Esophagus muscularis mucosa (tissue), 4 donors: ENCODE results near the gene FHL1. TPM values are rescaled to one million over a fixed set of nuclear protein-coding genes. Genes with fewer than 3 reads are reported as not detected.

Experiments
- DNase-seq: peaks from one replicate; pipeline ENCODE4 v3.0.0-alpha.2; 2017; ENCODE audit errors: extremely low spot score
- H3K27ac ChIP-seq, 4 donors: fragments of 200-600 bp; sonication (generic); replicated peaks in 1 of 4; 1 replicate in 3 of 4; 2 replicates in 1 of 4; pipeline ENCODE4 v1.5.1; 2016 to 2019; ENCODE audit warnings: mild to moderate bottlenecking in 1 of 4
- H3K27me3 ChIP-seq, 4 donors: fragments of 200-600 bp; sonication (generic); one replicate each; pipeline versions ENCODE4 v1.5.1 to v1.6.0; 2016 to 2019
- H3K36me3 ChIP-seq, 4 donors: fragments of 200-600 bp; sonication (generic); one replicate each; pipeline ENCODE4 v1.5.1; 2016 to 2019
- H3K4me1 ChIP-seq, 4 donors: fragments of 200-600 bp; sonication (generic); one replicate each; pipeline ENCODE4 v1.5.1; 2016 to 2019
- H3K4me3 ChIP-seq, 4 donors: fragments of 200-600 bp; sonication (generic); 1 replicate in 2 of 4; 2 replicates in 2 of 4; pipeline ENCODE4 v1.5.1; 2016 to 2019; ENCODE audit warnings: mild to moderate bottlenecking in 4 of 4, moderate library complexity in 1 of 4
- H3K9me3 ChIP-seq, 4 donors: fragments of 200-600 bp; sonication (generic); 1 replicate in 3 of 4; 2 replicates in 1 of 4; pipeline ENCODE4 v1.5.1; 2016 to 2019
- EP300 ChIP-seq: sonication (generic); formaldehyde crosslinking; IDR thresholded peaks from one replicate; pipeline ENCODE4 v1.6.1; 2017; ENCODE audit warnings: antibody characterized with exemption
- POLR2A ChIP-seq: fragments of 450-650 bp; IDR thresholded peaks from one replicate; pipeline ENCODE4 v1.6.1; 2017; ENCODE audit warnings: antibody characterized with exemption, moderate library complexity, mild to moderate bottlenecking, low read depth
- POLR2AphosphoS5 ChIP-seq, 2 donors: sonication (generic); formaldehyde crosslinking; IDR thresholded peaks; one replicate each; pipeline ENCODE4 v1.6.1; 2017; ENCODE audit warnings: antibody characterized with exemption in 2 of 2
- WGBS: methylation state at CpG from one replicate; pipeline ENCODE4 v1.1.5; 2018; 5-methylcytosine and 5-hydroxymethylcytosine counted together
- intact Hi-C: fragments of 100-400 bp; cut with DNase I; formaldehyde crosslinking; loops from one replicate; pipeline ENCODE4 v1.15.1; 2023
- total RNA-seq, 4 donors: library from RNA; depleted of rRNA; stranded (reverse); fragments of >200 nt; gene quantifications; one replicate each; pipeline versions ENCODE4 v1.1.0 to v1.2.1, GENCODE V29; 2016
- TF ChIP-seq, protein P1 (sequence below), 3 experiments: fragments of 200-600 bp in 2 of 3; fragments of 450-650 bp in 1 of 3; sonication (generic) in 2 of 3; IDR thresholded peaks; one replicate each; pipeline ENCODE4 v1.5.1; 2017 to 2019; ENCODE audit warnings: antibody characterized with exemption in 3 of 3, mild to moderate bottlenecking in 2 of 3, moderate library complexity in 1 of 3

Gene FHL1
- total RNA-seq, 4 donors from 2014 or later, result 2,189 to 3,092 (median 2,823) TPM

DNA sequence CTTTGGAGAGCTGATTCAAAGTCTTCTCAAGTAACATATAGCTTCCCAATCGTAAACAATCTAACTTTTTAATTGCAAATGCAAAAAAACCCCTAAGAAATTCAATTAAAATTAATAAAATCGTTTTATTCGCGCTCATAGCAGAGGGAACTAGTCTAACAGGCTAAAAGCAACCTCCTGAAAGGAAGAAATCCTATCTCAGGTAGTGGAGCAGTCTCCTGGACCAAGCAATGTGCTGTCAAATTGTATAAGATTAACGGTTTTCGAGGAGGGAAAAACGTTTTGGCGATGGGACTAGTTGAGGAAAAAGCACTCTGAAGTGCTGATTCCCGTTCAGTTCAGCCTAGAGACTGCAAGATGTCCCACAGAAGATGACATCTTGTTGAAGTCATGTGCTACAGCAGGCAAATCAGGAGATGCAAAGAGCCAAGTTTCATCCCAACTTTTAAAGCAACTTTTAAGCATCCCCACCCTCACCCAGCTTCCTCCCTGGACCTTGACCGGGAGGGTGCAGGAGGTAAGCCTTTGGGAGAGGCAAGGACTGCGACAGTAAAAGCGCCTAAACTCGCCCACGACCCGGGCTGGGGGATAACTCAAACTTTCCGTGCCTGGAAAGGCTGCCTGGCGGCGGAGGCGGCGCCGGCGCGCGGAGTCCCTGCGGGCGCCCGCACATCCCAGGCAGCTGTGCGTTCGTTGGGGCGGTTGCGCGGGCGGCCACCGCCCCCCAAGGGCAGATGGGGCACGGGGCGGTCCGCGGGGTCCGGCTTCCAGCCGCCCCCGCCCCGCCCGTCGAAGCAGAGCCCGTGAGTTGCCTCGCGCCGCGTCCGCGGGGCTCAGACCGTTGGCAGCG, 103.1 kb downstream of the FHL1 start:
- Histone ChIP-seq H3K4me1 (peaks cover 0 to 14% (median 2%) of the 10 kb centered on the region in 4 donors), H3K27me3 (peaks cover 0 to 4% (median 0%) of the 10 kb centered on the region in 4 donors), H3K9me3 (no peaks in the 10 kb centered on the region), H3K36me3 (peaks cover 0 to 3% (median under 1%) of the 10 kb centered on the region in 4 donors), H3K27ac (peak overlapping the region; percentile 86 to 91 (median 88)), H3K4me3 (peak overlapping the region; percentile 73 to 85 (median 80))
- no peak for DNase-seq
- 30% methylated on average over 27 of the region's 53 CpGs for WGBS
- intact Hi-C loops, result loop anchor here (5.0 kb wide), 1 partner anchor 38 kb away; no protein-coding TSS in a partner anchor
- TF ChIP-seq POLR2AphosphoS5 (IDR thresholded peaks at IDR 0.05) (peak; percentile 27 to 37), POLR2A (no peak)

DNA sequence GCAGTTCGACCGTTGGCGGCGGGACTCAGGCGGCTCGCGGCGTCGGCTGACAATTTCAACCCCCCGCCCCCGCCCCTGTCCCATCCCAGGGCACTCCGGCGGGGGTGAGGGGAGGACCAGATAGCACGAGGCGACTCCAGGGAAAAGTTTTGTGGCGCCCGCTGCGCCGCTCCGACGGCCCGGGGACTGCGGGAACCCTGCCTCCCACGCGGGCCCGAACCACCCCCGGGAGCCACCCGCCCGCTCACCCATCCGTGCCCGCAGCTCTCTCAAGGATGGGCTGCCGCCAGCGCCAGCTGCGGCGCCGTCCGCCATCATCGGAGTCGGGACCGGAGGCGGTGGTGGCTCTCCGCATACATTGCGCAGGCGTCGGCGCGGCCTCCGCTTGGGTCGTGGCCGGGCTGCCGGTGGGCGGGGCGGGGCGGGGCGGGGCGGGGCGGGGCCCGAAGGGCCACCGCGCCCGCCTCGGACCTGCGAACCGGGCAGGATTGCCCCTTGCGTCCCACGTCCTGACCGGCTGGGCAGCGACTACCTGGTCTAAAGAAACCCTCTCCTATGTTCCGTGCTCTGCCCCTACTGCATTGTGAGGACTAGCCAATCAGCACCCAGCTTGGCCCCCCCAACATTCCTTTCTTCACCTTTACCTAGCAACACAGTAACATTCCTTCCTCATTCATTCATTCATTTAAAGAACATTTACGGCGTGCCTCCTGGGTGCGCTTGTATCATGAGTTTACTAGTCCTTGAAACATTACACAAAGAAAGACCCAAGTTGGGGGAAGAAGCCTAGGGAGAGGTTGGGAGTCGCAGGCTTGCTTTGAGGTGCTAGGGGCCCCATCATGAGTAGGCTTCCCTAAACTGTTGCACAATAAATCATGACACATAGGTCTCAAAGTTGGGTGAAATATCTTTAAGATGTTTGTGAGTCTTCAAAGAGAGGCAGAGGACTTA, 104.0 kb downstream of the FHL1 start, which contains the start of gene MAP7D3:
Gene MAP7D3, minus strand, starts transcription at position 360 of the 951 bp plus-strand sequence. Its CDS starts 42 bp downstream, at position 318.
- intact Hi-C loops, result loop anchor here (5.0 kb wide), 1 partner anchor 39 kb away; no protein-coding TSS in a partner anchor
- no peak for DNase-seq
- peaks cover 0 to 4% (median 0%) of the 10 kb centered on the region in 4 donors for H3K27me3 ChIP-seq
- no peaks in the 10 kb centered on the region for H3K9me3 ChIP-seq
- peak within 1 kb of the TSS; percentile 86 to 91 (median 88) for H3K27ac ChIP-seq
- peaks cover 0 to 19% (median 10%) of the 10 kb centered on the region in 4 donors for H3K4me1 ChIP-seq
- peak; percentile 68 to 82 for TF ChIP-seq POLR2AphosphoS5 (IDR thresholded peaks at IDR 0.05)
- TF ChIP-seq, protein P1, sequence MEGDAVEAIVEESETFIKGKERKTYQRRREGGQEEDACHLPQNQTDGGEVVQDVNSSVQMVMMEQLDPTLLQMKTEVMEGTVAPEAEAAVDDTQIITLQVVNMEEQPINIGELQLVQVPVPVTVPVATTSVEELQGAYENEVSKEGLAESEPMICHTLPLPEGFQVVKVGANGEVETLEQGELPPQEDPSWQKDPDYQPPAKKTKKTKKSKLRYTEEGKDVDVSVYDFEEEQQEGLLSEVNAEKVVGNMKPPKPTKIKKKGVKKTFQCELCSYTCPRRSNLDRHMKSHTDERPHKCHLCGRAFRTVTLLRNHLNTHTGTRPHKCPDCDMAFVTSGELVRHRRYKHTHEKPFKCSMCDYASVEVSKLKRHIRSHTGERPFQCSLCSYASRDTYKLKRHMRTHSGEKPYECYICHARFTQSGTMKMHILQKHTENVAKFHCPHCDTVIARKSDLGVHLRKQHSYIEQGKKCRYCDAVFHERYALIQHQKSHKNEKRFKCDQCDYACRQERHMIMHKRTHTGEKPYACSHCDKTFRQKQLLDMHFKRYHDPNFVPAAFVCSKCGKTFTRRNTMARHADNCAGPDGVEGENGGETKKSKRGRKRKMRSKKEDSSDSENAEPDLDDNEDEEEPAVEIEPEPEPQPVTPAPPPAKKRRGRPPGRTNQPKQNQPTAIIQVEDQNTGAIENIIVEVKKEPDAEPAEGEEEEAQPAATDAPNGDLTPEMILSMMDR (IDR thresholded peaks at IDR 0.05), result no peak
- no peak for TF ChIP-seq POLR2A
- no peak for TF ChIP-seq EP300
- H3K4me3 ChIP-seq, result peak within 1 kb of the TSS; percentile 73 to 85 (median 80)
- 40% methylated on average over 9 of the region's 73 CpGs for WGBS
- H3K36me3 ChIP-seq, result no peaks in the 10 kb centered on the region

DNA sequence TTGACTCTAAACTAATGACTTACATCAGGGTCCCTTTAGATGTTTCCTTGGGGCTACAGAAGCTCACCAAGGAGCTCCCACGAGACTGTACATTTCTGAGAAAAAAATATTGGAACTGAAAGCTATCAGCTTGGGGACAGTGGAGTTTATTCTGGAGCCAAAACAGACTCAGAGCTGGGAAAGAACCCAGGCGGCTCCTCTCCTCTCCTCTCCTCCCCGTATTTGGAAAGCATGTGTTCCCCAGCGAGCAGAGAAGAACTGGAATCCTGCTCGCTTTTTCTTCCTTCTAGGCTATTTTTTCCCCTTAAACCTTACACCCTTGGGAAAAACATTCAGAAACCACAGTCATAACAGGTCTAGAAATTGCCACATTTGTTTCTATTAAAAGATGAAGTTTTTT, 108.2 kb downstream of the FHL1 start:
- H3K27me3 ChIP-seq, result peaks cover 0 to 4% (median 0%) of the 10 kb centered on the region in 4 donors
- H3K4me1 ChIP-seq, result peaks cover 0 to 36% (median 32%) of the 10 kb centered on the region in 4 donors
- no peaks in the 10 kb centered on the region for H3K9me3 ChIP-seq
- H3K36me3 ChIP-seq, result no peaks in the 10 kb centered on the region
- H3K27ac ChIP-seq, result peak overlapping the region; percentile 53 to 78 (median 62)
- WGBS, result 35% methylated on average over 5 of the region's 5 CpGs
- DNase-seq, result no peak
- TF ChIP-seq, protein P1 (IDR thresholded peaks at IDR 0.05), result no peak
- no peak for TF ChIP-seq EP300
- no peak for TF ChIP-seq POLR2AphosphoS5 (IDR thresholded peaks at IDR 0.05)
- no peak for TF ChIP-seq POLR2A
- peak overlapping the region in 1 of 4 donors; percentile 19 for H3K4me3 ChIP-seq
- intact Hi-C loops, result no loop called here

DNA sequence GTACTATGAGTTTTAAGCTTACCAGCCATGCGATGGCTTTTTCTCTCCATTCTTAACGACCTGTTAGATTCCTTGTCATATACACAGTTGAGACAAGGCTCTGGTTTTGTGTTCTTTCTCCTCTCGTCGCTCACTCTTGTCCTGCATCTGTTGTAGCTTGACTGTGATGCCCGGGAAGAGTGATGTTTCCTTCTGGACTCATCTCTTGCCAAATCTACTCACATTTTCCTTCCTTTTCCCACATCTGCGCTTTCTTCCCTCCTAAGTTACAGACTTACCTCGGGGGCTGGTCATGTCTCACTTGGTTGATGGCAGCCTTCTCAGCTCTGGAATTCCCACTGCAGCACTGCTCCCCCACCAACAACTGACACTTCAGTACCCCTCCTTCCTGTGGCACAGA, 108.7 kb downstream of the FHL1 start:
- no peaks in the 10 kb centered on the region for H3K36me3 ChIP-seq
- H3K9me3 ChIP-seq, result no peaks in the 10 kb centered on the region
- H3K4me3 ChIP-seq, result peak overlapping the region in 1 of 4 donors; percentile 19
- peak overlapping the region; percentile 53 to 78 (median 62) for H3K27ac ChIP-seq
- peaks cover 0 to 41% (median 37%) of the 10 kb centered on the region in 4 donors for H3K4me1 ChIP-seq
- DNase-seq, result no peak
- 32% methylated on average over 7 of the region's 7 CpGs for WGBS
- peaks cover 0 to 1% (median 0%) of the 10 kb centered on the region in 4 donors for H3K27me3 ChIP-seq
- intact Hi-C loops, result no loop called here
- TF ChIP-seq POLR2A (no peak), EP300 (no peak)
- TF ChIP-seq, protein P1 (IDR thresholded peaks at IDR 0.05), result no peak
